ENCODE results near the gene CDK2AP2. TPM values are rescaled to one million over a fixed set of nuclear protein-coding genes. Genes with fewer than 3 reads are reported as not detected.
"Not testable (repeated sequence)": the region's sequence is repeated elsewhere in the genome, so short reads cannot be mapped to it uniquely, and the experiment has no call there.

Gene CDK2AP2
- total RNA-seq, 1 donor: 22.1 TPM

- H3K4me3 ChIP-seq (ENCODE audit: low read depth, low read length): no peak overlapping the region
- TF ChIP-seq CTCF (IDR thresholded peaks at IDR 0.05; ENCODE audit: insufficient read depth, low read length): no peak
- no peak for DNase-seq (ENCODE audit: low read depth)
Measured at GRCh38 chr11:67520856-67521824, 13.2 kb upstream of the CDK2AP2 start.

DNA sequence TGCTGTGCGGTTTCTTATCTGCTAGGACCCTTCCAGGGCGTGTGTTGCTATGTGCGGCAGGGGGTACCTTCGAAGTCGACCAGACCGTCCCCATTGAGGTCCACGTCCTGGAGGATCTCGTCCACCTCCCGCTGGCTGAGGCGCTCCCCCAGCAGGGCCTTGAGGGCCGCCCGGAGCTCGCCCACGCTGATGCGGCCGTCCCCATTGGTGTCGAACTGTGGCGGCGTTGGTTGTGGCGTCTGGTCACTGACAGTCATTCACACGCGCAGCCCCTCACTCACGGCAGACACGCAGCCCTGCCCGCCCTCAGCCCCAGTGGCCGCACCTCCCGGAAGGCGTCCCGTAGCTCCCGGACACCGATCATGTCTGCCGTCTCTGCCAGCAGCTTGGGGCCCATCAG, 11.8 kb upstream of the CDK2AP2 start:
- TF ChIP-seq CTCF (IDR thresholded peaks at IDR 0.05; ENCODE audit: insufficient read depth, low read length): no peak
- DNase-seq (ENCODE audit: low read depth): no peak
- H3K4me3 ChIP-seq (ENCODE audit: low read depth, low read length): no peak overlapping the region

- no peak overlapping the region for H3K4me3 ChIP-seq (ENCODE audit: low read depth, low read length)
- DNase-seq (ENCODE audit: low read depth): no peak
- no peak for TF ChIP-seq CTCF (IDR thresholded peaks at IDR 0.05; ENCODE audit: insufficient read depth, low read length)
Measured at GRCh38 chr11:67517784-67518552, 10.0 kb upstream of the CDK2AP2 start.

GRCh38 chr11:67516806-67517205, 8.8 kb upstream of the CDK2AP2 start:
- no peak for DNase-seq (ENCODE audit: low read depth)
- H3K4me3 ChIP-seq (ENCODE audit: low read depth, low read length): no peak overlapping the region
- TF ChIP-seq CTCF (IDR thresholded peaks at IDR 0.05; ENCODE audit: insufficient read depth, low read length): no peak

GRCh38 chr11:67514116-67514515, 6.2 kb upstream of the CDK2AP2 start:
- DNase-seq (ENCODE audit: low read depth): no peak
- no peak overlapping the region for H3K4me3 ChIP-seq (ENCODE audit: low read depth, low read length)
- no peak for TF ChIP-seq CTCF (IDR thresholded peaks at IDR 0.05; ENCODE audit: insufficient read depth, low read length)

DNA sequence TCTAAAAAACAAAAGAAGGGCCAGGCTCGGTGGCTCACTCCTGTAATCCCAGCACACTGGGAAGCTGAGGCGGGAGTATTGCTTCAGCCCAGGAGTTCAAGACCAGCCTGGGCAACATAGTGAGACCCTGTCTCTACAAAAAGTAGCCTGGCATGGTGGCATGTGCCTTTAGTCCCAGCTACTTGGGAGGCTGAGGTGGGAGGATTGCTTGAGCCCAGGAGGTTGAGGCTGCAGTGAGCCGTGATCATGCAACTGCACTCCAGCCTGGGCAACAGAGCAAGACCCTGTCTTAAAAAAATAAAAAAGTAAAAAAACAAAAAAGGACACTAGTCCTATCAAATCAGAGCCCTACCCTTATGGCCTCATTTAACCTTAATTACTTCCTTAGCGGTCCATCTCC, 3.6 kb upstream of the CDK2AP2 start:
- H3K4me3 ChIP-seq (ENCODE audit: low read depth, low read length); DNase-seq (ENCODE audit: low read depth): not testable (repeated sequence)

GRCh38 chr11:67510023-67510345, 2.0 kb upstream of the CDK2AP2 start:
- no peak overlapping the region for H3K4me3 ChIP-seq (ENCODE audit: low read depth, low read length)
- TF ChIP-seq CTCF (IDR thresholded peaks at IDR 0.05; ENCODE audit: insufficient read depth, low read length): no peak
- no peak for DNase-seq (ENCODE audit: low read depth)
